Hepatocyte (in vitro differentiated cells): ENCODE data around the gene SH3RF3.

Experiments used
- EZH2 ChIP-seq: fragments of 200-600 bp; sonication (generic); IDR thresholded peaks from 2 replicates; pipeline ENCODE4 v1.6.1; 2016; ENCODE audit warnings: antibody characterized with exemption, mild to moderate bottlenecking, borderline replicate concordance
- EZH2phosphoT487 ChIP-seq: fragments of 200-600 bp; sonication (generic); IDR thresholded peaks from one replicate; pipeline ENCODE4 v1.6.1; 2018; ENCODE audit warnings: antibody characterized with exemption, mild to moderate bottlenecking, low read depth, moderate library complexity; ENCODE audit not compliant: unreplicated experiment, severe bottlenecking
- TF ChIP-seq, protein P1 (sequence below): fragments of 200-600 bp; sonication (generic); IDR thresholded peaks from 2 replicates; pipeline ENCODE4 v1.5.1; 2016; ENCODE audit warnings: antibody characterized with exemption, mild to moderate bottlenecking; ENCODE audit not compliant: poor library complexity

DNA sequence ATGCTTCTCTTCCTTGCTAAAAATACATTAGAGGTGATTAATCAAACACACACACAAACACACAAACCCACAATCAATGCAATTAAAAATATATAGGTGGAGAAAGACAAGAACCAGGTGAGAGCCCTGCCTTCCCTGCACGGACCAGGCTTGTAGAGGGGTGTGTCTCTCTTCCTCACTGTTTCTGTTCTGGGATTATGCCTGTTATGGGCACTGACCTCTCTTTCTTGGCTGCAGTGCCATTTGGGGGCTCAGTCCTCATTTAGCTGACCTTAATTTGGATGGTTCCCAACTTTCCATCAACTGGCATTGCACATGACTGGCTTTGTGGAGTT, 89.8 kb downstream of the SH3RF3 start:
- TF ChIP-seq EZH2phosphoT487 (no peak), EZH2 (no peak)
- TF ChIP-seq, protein P1, sequence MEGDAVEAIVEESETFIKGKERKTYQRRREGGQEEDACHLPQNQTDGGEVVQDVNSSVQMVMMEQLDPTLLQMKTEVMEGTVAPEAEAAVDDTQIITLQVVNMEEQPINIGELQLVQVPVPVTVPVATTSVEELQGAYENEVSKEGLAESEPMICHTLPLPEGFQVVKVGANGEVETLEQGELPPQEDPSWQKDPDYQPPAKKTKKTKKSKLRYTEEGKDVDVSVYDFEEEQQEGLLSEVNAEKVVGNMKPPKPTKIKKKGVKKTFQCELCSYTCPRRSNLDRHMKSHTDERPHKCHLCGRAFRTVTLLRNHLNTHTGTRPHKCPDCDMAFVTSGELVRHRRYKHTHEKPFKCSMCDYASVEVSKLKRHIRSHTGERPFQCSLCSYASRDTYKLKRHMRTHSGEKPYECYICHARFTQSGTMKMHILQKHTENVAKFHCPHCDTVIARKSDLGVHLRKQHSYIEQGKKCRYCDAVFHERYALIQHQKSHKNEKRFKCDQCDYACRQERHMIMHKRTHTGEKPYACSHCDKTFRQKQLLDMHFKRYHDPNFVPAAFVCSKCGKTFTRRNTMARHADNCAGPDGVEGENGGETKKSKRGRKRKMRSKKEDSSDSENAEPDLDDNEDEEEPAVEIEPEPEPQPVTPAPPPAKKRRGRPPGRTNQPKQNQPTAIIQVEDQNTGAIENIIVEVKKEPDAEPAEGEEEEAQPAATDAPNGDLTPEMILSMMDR = no peak
